Measurements from ENCODE around the gene CDK11A.

DNA sequence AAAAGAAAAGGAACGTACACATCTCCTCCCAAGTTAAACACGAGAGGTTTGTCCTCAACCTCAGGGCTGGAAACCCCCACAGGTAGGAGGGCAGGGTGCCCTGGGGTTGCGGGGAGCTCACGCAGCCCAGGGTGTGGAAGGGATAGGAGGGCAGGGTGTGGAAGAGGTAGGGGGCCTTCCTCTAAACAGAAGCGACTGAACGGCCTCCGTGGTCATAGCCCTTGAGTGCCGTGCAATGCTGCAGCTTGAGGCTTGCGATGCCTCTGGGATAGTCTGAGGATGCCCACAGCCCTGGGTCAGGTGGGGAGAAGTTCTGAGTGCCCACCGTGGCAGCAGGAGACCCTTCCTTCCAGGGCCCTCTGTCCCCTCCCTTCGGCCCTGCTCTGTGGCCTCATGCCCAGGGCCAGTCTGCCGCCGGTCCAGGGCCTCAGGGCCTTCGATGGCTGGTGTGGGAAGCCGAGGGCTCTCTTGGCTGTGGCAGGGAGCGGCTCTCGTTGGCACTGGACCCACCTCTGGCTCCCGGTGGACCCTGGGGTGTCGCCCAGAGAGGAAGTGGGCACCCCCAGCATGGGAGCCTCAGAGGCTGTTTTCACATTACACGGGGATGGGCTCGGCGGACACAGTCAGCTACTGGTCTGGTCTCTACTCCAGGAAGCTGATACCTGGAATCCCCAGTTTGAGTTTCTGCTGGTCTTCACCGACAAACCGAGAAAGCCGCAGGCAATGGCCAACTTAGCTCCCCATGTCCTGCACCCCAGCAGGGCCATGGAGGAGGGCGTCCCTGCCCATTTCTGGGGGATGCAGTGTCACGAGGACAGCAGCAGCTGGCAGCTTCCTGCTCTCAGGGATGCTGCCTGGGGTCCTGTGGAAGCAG is 59.0 kb downstream of the CDK11A start:
- TF ChIP-seq, protein P1, sequence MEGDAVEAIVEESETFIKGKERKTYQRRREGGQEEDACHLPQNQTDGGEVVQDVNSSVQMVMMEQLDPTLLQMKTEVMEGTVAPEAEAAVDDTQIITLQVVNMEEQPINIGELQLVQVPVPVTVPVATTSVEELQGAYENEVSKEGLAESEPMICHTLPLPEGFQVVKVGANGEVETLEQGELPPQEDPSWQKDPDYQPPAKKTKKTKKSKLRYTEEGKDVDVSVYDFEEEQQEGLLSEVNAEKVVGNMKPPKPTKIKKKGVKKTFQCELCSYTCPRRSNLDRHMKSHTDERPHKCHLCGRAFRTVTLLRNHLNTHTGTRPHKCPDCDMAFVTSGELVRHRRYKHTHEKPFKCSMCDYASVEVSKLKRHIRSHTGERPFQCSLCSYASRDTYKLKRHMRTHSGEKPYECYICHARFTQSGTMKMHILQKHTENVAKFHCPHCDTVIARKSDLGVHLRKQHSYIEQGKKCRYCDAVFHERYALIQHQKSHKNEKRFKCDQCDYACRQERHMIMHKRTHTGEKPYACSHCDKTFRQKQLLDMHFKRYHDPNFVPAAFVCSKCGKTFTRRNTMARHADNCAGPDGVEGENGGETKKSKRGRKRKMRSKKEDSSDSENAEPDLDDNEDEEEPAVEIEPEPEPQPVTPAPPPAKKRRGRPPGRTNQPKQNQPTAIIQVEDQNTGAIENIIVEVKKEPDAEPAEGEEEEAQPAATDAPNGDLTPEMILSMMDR (IDR thresholded peaks at IDR 0.05): no peak
- TF ChIP-seq POLR2A (IDR thresholded peaks at IDR 0.05; ENCODE audit: low read depth) (no peak), POLR2AphosphoS5 (IDR thresholded peaks at IDR 0.05) (no peak)

Data from esophagus muscularis mucosa (tissue), 3 donors.